ENCODE measurements around the gene CYFIP2. TPM values are rescaled to one million over a fixed set of nuclear protein-coding genes. Genes with fewer than 3 reads are reported as not detected.
A peak's percentile ranks its signal among the peaks of the same experiment; 100 is the strongest.

The CYFIP2 gene
- total RNA-seq, 1 donor from 2014 or later = 59.2 TPM

DNA sequence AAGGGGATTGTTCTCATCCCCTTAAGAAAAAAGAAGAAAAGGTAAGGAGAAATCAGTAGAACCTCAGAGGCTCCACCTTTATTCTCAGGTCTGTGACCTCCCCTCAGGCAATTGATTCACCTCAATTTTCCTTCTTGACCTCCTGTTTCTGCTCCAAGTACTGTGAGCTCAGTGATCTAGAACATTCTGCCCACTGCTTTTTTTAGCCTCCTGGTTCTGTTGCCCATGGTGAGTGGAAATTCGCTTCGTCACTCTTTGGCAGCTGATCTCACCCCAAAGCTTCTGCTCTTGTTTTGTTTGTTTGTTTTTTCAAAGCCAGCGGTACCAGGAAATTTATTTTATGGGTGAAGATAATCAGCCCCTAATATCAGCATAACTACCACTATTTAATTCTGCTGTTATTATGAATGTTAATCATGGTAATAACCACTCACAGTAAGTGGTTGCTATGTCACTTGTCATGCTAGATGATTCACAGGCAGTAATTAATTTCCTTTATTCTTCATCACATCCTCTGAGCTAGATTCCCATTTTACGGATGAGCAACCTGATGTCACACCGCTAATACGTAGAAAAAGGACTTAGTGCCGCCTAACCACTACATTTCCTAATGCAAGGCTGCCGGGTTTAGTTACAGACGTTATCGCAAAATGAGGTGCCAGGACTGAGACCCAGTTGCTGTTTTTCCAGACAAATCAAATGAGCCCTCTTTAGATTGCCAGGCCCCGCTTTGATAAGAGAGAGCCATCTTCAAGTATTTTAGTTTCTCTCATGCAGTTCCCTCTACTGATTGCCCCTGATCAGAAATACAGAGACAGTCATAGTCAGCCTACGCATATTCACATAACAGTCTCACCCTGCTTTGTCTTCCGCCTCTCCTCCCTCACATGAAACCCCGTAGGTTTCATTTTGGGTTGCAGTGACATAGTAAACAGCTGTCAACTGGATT lies 78.2 kb downstream of the CYFIP2 start:
- TF ChIP-seq, protein P1, sequence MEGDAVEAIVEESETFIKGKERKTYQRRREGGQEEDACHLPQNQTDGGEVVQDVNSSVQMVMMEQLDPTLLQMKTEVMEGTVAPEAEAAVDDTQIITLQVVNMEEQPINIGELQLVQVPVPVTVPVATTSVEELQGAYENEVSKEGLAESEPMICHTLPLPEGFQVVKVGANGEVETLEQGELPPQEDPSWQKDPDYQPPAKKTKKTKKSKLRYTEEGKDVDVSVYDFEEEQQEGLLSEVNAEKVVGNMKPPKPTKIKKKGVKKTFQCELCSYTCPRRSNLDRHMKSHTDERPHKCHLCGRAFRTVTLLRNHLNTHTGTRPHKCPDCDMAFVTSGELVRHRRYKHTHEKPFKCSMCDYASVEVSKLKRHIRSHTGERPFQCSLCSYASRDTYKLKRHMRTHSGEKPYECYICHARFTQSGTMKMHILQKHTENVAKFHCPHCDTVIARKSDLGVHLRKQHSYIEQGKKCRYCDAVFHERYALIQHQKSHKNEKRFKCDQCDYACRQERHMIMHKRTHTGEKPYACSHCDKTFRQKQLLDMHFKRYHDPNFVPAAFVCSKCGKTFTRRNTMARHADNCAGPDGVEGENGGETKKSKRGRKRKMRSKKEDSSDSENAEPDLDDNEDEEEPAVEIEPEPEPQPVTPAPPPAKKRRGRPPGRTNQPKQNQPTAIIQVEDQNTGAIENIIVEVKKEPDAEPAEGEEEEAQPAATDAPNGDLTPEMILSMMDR (conservative IDR thresholded peaks at IDR 0.05; ENCODE audit: low read depth, low read length) = no peak
- peak; percentile 83 for DNase-seq (ENCODE audit: low read depth)
- H3K4me3 ChIP-seq (ENCODE audit: low read depth, low read length) = no peak overlapping the region

DNA sequence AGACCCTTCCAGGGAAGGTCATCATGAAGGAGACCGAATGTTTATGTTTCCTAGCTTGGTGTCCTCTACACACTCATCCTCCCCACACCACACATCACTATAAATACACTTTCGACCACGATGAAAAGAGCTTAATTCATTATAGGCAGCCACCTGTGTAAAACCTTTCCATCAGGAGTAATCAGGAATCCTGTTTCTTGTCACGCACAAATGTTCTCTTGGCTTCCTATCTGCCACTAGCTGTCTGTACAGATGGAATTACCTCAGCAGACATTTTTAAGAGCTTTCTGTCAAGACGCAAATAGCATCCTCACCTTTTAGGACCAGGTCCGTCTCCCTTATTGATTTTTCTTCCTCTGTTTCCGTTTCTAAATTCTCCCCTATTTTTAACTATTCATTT lies 79.1 kb downstream of the CYFIP2 start:
- DNase-seq (ENCODE audit: low read depth) = no peak
- TF ChIP-seq, protein P1 (conservative IDR thresholded peaks at IDR 0.05; ENCODE audit: low read depth, low read length) = no peak
- H3K4me3 ChIP-seq (ENCODE audit: low read depth, low read length) = no peak overlapping the region

DNA sequence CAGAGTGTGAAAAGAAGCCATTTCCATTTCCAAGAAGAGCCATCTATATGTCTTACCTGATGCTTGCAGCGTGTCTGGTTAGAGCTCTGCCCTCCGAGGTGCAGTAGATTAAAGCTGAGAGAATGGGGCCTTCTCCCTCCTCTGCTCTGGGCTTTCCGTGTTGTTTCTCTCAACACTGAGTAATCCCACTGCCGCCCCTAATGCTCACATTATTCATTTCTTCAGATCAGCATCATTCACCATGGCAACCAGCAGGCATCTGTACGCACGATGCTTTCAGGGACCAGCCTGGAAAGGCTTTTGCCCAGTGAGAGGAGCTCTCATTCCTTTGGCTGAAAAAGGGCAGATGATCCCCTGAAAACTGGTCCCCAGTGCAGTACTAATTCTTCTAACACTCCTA lies 79.6 kb downstream of the CYFIP2 start:
- H3K4me3 ChIP-seq (ENCODE audit: low read depth, low read length) = no peak overlapping the region
- TF ChIP-seq, protein P1 (conservative IDR thresholded peaks at IDR 0.05; ENCODE audit: low read depth, low read length) = no peak
- no peak for DNase-seq (ENCODE audit: low read depth)

DNA sequence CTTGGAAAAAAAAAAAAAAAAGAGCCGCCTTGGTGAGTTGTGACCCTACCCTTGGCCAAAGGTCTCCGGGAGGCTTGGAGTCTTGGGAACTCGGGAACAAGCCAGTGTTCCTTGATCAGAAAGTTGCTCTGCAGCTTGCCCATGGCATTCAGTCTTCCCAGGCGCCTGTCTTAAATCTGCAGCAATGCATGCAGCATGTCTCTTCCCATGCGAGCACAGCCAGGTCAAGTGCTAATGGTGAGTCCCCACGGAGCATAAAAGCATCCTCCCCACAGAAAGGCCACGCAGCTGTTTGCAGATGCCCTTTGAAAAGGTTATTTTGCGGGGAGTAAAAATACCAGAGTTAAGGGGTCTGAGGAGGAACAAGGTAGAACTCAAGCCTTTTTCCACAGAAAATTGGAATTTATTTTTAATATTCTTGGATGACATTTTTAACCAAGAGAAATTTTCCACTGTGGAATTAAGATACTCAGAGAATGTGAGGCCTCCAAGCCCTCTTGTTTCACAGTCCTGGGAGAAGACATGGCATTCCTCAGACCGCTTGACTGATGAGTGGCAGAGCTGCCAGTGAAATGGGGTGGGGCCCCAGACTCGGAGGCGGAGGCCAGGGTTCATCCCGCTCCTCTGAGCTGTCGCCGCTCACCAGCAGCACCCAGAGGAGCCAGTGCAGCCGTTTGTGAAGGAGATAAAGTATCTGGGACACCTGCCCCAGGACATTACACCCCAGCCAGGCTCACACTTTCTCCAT lies 81.6 kb downstream of the CYFIP2 start:
- H3K4me3 ChIP-seq (ENCODE audit: low read depth, low read length) = no peak overlapping the region
- DNase-seq (ENCODE audit: low read depth) = no peak
- TF ChIP-seq, protein P1 (conservative IDR thresholded peaks at IDR 0.05; ENCODE audit: low read depth, low read length) = no peak

DNA sequence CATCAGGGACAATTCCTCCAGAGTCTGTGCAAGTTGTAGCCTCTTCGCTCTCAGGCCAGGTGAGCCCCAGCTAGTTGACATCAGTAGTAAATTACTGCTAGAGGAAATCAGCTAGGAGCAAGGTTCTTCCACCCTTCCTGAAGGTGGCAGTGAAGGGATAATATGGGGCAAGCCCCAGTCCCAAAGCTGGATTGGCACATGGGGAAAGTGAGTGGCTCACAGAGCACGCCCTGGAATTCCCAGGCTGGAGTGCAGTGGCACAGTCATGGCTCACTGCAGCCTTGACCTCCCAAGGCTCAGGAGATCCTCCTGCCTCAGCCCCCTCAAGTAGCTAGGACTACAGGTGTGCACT lies 82.1 kb downstream of the CYFIP2 start:
- no peak overlapping the region for H3K4me3 ChIP-seq (ENCODE audit: low read depth, low read length)
- DNase-seq (ENCODE audit: low read depth) = no peak
- TF ChIP-seq, protein P1 (conservative IDR thresholded peaks at IDR 0.05; ENCODE audit: low read depth, low read length) = peak; percentile 29

DNA sequence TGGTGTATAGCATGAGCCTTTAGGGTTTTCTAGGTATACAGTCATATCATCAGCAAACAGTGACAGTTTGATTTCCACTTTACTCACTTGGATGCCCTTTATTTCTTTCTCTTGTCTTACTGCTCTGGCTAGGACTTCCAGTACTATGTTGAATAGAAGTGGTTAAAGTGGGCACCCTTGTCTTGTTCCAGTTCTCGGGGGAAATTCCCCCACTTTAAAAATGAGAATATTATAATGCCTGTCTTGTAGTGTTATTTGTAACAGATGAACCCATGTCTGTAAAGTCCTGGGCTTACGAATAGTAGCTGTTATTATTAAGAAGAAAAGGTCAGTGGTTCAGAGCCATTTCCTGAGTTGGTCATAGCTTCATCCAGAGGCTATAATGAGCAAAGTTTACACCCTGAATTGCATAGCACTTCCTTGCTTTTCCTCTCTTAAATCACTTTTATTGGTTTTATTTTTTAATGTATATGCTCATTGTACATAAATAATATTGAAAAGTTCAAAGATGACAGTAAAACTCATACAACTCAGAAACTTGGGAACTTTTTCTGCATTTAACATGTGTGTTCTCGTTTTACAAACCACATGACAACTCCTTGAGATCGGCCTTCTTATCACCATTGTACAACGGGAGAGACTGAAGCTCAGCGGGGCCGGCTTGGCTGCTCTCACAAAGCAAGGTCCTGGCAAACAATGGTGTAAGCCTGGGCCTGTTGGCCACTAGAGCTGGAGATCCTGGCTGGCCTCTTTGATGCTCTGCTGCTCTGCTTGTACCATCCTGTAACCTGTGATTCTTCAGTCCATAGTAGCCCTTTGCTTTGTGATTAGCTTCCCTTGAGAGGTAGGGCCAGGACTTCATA lies 85.2 kb downstream of the CYFIP2 start:
- TF ChIP-seq, protein P1 (conservative IDR thresholded peaks at IDR 0.05; ENCODE audit: low read depth, low read length) = no peak
- DNase-seq (ENCODE audit: low read depth) = no peak
- no peak overlapping the region for H3K4me3 ChIP-seq (ENCODE audit: low read depth, low read length)
